Measurements from ENCODE around the gene FGF22.
A peak's percentile ranks its signal among the peaks of the same experiment; 100 is the strongest.
"Not testable (repeated sequence)": the region's sequence is repeated elsewhere in the genome, so short reads cannot be mapped to it uniquely, and the experiment has no call there.

FGF22 gene

GRCh38 chr19:661427-662196, 21.9 kb downstream of the FGF22 start:
- no peak for DNase-seq

DNA sequence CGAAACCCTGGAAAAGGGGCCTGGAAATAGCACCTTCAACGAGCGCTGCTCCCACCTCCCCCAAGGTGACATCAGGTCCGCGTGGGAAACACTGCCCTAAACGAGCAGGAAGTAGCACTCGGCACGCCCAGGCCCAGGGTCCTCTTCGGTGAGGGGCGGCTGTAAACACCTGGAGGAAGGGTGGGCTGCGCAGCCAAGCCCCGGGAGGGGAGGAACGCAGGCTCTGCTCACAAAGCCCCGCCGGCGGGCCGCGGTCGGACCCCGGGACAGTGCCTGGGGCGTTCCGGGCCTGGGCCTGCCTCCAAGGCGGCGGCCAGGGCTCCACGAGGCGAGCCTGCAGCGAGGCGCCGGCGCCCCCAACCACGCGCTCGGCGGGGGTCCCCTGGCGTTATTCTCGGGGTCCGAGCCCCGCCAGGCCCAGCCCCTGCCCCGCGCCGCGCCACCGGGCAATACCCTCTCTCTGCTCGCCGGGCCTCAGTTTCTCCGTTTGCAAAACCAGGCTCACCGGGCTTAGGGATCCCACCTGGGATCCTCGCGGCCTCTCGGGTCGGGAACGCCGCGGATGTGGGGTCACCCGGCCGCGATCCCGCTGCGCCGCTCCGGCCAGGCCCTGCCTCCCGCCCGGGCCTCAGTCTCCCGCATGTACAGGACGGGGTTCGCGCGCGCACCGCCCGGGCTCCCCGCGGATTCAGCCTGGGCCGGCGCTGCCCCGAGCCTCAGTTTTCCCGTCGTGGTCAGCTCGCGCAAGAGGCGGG, 22.7 kb downstream of the FGF22 start:
- no peak for DNase-seq

- peak; percentile 91 for DNase-seq
Measured at GRCh38 chr19:662962-663681, 23.4 kb downstream of the FGF22 start, which contains the start of gene RNF126. Gene RNF126 (minus strand): TSS chr19:663214. CDS start chr19:663121, 93 bp downstream.

DNA sequence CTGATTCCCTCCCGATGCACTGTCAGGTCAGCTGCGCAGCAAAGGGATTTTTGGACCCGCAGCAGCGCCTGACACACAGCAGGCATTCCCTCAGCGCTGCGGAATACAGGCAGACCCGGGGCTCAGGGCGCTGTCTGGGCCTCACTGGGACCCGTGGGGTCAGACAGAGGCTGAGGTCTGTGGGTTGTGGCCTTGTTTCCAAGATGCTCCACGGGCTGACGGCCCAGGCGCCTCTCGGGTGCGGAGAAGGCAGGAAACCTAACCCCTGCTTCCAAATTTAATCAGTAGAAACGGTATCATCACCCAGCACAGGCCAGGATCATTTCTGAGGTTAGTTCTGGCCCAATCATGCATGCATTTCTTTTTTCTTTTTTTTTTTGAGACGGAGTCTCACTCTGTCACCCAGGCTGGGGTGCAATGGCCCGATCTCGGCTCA, 24.0 kb downstream of the FGF22 start:
- no peak for DNase-seq

- peak; percentile 61 for DNase-seq
Measured at GRCh38 chr19:664913-665443, 25.3 kb downstream of the FGF22 start.

- DNase-seq, result not testable (repeated sequence)
Measured at GRCh38 chr19:666985-667573, 27.4 kb downstream of the FGF22 start.

GRCh38 chr19:668675-669434, 29.2 kb downstream of the FGF22 start:
- DNase-seq, result not testable (repeated sequence)

GRCh38 chr19:670609-671075, 31.0 kb downstream of the FGF22 start:
- DNase-seq, result no peak

DNA sequence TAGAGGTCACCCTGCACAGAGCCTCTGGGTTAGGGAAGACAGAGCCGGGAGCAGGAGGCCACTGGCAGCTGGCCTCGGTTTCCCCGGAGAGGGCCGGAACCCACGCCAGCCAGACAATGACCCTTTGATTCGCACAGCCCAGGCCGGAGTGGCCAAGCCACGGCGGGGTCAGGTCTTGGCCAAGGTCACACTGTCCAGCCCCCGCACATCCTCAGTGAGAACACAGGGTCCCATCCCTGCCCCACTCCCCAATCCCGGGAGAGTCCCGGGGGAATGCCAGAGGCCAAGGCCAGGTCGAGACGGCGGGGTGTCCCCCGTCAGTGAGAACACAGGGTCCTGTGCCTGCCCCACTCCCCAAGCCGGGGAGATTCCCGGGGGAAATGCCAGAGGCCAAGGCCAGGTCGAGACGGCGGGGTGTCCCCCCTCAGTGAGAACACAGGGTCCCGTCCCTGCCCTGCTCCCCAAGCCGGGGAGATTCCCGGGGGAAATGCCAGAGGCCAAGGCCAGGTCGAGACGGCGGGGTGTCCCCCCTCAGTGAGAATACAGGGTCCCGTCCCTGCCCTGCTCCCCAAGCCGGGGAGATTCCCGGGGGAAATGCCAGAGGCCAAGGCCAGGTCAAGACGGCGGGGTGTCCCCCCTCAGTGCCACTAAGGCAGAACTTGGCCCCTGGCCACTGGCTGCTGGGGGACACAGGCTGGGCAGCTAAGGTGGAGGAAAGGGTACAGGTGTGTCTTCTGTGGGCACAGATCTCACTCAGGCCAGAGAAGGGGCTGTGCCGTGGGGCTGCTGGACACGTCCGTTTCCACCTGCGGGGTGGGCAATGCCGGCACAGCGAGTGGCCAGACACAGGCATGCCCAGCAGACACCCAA, 34.8 kb downstream of the FGF22 start:
- DNase-seq, result no peak

DNA sequence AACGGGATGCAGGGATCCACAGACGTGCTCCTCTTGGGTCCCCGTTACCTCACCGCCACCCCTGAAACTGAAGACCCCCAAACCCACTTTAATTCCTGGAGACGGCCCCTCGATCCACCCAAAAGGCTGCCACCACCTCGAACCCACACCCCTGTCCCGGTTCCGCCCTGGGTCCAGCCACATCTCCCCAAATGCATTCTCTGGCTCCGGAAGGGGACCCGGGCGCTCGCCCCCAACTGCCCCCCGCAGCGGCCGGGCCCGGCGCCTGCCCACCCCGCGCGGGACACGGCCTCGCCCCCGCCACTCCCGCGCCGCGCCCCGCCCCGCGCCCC, 36.3 kb downstream of the FGF22 start:
- no peak for DNase-seq

DNA sequence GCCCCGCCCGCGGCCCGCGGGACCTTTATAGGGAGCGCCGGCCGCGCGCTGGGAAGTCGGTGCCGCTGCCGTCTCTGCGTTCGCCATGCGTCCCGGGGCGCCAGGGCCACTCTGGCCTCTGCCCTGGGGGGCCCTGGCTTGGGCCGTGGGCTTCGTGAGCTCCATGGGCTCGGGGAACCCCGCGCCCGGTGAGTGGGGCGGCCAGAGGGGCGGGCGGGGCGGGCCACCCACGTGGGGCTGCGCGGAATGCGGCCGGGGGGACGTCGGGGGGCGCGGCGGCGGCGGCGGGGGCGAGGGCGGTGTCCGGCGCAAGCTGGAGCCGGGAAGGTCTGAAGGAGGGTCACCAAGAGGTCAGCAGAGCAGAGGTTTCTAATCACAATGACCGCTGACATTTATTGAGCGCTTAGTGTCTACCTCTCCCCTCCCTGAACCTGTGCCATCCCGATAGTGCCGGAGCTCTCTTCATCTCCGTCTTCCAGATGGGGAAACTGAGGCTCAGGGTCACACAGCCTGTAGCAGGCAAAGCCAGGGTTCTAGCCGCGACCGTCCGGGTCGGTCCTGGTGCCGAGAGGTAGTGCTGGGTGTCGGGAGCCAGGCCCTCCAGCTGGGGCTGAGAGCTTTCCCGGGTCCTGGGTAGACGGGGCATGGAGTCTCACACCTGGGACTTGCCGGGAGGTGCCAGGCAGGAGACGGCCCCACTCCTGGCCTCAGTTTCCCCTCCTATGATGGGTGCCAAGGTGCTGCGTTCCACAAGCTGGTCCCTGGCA, 36.8 kb downstream of the FGF22 start, which contains the start of gene FSTL3:
FSTL3 (plus strand) TSS at position 54 of the 767 bp plus-strand sequence; CDS start at position 86, 32 bp downstream.
- DNase-seq, result no peak

DNA sequence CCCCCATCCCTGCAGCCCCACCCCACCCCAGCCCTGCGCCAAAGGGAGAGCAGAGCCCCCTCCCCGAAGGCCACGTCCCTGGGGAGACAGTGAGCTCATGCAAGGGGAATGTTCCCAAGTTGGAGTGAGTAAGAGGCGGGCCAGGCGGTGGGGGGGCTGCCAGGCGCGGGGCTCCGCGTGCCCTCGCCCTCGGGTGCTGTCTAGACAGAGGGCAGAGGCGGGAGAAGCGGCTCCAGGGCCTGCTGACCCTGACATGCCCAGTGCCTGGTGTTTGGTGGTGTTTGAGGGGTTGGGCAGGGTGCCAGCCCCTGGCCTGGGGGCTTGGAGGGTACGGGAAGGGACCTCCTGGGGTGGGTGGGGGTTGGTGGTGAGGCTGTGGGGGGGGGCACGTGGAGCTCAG, 37.5 kb downstream of the FGF22 start:
- DNase-seq, result no peak

- DNase-seq, result no peak
Measured at GRCh38 chr19:677601-678436, 38.1 kb downstream of the FGF22 start.

DNA sequence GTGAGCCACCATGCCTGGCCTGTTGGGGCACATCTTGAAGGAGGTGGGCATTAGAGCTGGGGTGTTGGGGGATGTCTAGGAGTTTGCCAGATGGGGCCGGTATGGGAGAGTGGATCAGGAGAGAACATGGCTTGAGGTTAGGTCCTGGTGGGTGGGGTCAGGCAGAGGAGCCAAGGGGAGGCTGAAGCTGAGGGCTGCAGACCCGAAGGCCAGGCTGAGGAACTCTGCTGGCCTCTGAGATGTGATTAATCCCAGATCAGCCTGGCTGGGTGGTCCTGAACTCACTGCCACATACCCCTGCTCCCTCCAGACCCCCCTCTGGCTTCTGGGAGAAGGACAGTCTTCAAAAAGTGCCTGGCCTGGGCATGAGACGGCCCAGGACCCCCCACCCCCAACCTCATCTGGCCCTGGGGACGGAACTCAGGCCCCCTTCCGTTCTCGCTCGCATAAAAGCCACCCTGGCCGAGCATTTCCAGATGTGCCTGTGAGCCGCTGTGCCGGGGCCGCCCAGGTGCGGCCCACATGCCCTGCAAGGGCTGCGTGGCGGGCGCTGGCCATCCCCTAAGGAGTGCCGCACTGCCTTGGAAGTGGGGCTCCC, 39.2 kb downstream of the FGF22 start:
- DNase-seq, result no peak

DNA sequence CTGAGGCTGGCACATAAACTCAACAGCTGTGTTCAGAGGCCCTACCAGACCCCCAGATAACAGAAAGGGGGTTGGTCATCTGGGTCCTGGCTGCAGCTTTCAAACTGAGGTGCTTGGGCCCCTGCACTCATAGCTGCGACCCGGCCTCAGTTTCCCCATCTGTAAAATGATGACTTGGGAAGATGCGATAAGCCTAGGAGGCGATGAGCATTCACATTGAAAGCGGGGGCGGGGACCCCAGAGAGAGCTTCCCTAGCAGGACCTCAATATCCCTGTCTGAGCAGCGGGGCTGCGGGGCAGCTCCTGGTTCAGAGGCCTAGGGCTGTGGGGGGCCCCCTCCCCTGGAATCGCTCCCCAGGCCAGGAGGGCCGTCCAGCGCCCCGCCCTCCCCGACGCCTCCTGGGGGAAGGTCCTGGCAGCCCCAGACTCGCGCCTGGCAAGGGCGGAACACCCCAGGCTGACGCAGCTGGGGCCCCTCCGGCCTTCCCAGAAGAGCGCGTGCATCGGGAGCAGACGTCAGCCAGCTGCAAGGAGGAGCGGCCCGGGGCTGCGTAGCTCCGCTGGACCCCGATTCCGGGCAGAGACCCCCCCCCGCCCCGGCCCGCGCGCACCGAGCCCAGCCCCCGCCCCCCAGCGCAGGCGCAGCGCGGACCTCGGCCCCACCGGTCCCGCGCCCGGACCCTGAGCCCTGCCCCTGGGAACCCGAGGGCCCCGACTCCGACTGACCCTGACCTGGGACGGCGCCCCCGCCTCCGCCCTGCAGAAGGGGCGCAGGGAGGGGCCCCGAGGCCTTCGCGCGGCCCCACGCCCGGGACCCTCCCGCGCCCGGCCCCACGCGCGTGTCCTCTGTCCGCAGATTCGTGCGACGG, 40.0 kb downstream of the FGF22 start:
- DNase-seq, result no peak

DNA sequence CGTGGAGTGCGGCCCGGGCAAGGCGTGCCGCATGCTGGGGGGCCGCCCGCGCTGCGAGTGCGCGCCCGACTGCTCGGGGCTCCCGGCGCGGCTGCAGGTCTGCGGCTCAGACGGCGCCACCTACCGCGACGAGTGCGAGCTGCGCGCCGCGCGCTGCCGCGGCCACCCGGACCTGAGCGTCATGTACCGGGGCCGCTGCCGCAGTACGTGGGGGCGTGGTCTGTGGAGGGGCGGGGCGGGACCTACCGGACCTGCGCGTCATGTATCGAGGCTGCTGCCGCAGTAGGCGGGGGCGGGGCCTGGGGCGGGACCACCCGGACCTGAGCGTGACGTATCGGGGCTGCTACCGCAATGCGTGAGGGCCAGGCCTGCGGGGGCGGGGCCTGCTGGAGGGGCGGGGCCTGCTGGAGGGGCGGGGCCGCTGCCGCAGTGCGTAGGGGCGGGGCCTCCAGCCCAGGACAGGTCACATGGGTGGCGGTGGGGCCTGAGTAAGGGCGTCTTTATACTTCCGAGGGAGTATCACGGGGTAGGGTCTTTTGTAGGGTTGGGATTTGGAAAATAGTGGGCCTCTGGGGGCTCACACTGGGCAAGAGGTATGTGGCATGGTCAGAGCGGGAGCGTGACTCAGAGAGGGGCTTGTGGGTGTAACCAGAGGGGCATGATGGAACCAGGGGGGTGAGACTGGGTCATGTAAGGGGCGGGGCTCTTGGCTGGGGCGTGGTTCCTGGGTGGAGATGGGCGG, 40.8 kb downstream of the FGF22 start:
- peak; percentile 87 for DNase-seq

All from NCI-H2107 (cell line).